Measurements from ENCODE around the gene TPSD1.
"Not testable (repeated sequence)": the region's sequence is repeated elsewhere in the genome, so short reads cannot be mapped to it uniquely, and the experiment has no call there.

The TPSD1 gene

GRCh38 chr16:1243907-1244850 is 11.7 kb upstream of the TPSD1 start:
- not testable (repeated sequence) for DNase-seq

- no peak for DNase-seq
Measured at GRCh38 chr16:1244881-1245280, 11.0 kb upstream of the TPSD1 start.

DNA sequence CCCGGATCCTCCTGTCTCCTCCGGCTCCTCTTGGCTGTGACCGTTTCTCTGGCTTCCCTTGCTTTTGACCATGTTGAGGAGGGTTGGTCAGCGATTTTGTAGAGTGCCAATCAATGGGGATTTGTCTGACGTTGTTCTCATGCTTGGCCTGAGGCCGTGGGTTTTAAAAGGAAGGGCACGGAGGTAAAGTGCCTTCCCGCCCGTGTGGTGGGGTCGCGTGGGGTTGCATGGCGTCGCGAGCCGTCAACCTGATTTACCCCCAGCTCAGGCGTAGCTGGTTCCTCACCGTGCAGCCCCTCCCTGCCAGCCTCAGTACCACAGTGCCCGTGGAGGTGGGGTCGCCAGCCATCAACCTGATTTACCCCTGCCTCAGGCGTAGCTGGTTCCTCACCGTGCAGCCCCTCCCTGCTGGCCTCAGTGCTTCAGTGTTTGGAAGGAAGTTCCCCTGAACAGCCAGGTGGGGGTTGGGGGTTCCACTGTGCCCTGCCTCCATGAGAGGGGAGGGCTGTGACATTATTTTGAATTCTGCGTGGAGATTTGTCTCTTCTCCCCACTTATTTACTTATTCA is 10.3 kb upstream of the TPSD1 start:
- DNase-seq, result no peak

- DNase-seq, result not testable (repeated sequence)
Measured at GRCh38 chr16:1247903-1248537, 7.8 kb upstream of the TPSD1 start.

GRCh38 chr16:1249031-1249755 is 6.7 kb upstream of the TPSD1 start:
- DNase-seq, result not testable (repeated sequence)

DNA sequence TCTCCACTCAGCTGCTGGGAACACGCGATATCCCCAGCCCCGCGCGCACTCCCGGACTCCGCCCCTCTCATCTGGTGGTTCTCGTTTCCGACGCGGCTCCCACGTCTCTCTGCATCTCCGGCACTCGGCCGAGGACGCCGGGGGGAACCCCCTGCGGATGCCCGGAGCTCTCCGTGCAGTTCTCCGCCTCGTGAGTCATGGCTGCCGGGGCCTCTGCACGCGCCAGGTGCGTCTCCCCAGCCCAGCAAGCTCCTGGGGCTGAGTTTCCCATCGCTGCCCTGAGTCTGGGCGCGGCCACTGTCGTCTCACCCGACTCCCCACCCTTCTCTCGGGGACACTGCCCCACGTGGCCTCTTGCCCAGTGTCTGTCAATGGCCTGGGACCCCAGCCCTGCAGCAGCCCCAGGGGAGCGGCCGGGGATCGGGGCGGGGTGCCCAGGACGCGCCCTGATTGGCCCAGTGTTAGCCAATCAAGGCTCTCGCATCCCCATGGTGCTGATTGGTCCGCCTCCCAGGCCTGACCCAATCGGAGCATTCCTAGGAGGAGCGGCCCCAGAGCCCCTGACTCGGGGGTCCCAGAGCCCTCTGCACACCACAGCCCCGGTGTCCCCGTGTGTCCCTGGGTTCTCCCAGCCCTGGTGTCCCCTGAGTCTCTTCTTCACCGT is 2.0 kb upstream of the TPSD1 start:
- not testable (repeated sequence) for DNase-seq

DNA sequence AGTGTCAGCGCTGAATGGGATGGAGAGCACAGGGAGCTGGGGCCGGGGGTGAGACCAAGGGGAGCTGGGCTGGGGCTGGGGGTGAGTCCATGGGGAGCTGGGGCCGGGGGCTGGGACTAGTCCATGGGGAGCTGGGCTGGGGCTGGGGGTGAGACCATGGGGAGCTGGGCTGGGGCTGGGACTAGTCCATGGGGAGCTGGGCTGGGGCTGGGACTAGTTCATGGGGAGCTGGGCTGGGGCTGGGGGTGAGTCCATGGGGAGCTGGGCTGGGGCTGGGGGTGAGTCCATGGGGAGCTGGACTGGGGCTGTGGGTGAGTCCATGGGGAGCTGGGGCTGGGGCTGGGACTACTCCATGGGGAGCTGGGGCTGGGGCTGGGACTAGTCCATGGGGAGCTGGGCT is 1.0 kb upstream of the TPSD1 start:
- DNase-seq, result not testable (repeated sequence)

- DNase-seq, result not testable (repeated sequence)
Measured at GRCh38 chr16:1256296-1256873, 516 bp downstream of the TPSD1 start.

DNA sequence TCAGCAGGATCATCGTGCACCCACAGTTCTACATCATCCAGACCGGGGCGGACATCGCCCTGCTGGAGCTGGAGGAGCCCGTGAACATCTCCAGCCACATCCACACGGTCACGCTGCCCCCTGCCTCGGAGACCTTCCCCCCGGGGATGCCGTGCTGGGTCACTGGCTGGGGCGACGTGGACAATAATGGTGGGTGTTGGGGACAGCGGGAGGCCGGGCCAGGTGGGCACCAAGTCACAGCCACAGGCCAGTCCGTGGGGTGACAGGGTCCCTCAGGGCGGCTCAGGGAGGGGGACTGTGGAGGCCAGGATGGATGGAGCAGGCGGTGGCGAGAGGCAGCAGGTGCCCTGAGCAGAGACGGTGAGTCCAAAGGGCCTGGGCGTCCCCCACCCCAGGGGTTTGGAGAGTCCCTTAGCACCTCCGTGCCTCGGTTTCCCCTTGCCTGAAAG is 1.0 kb downstream of the TPSD1 start:
- no peak for DNase-seq

DNA sequence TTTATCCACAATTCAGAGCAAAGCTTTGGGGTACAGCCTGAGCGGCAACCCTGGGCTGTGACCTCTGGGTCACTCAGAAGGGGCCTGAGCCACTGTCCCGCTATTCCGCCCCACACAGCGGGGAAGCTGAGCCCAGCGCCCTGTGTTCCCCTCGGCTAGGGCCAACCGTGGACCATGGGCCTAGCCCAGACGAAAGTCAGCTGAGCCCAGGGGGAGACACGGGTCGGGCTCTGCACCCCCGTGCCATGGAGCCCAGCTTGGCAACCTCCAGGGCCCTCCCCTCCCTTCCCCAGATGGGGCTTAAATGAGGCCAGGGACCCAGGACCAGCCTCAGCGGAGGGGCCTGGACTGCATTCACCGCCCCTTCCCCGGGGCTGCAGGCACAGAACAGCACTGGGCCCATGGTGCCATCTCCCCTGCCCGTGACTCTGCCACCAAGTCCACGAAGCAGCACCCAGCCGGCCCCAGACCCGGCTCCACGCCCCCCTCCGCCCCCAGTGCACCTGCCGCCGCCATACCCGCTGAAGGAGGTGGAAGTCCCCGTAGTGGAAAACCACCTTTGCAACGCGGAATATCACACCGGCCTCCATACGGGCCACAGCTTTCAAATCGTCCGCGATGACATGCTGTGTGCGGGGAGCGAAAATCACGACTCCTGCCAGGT is 1.8 kb downstream of the TPSD1 start:
- DNase-seq, result no peak

- no peak for DNase-seq
Measured at GRCh38 chr16:1258225-1258600, 2.3 kb downstream of the TPSD1 start.

DNA sequence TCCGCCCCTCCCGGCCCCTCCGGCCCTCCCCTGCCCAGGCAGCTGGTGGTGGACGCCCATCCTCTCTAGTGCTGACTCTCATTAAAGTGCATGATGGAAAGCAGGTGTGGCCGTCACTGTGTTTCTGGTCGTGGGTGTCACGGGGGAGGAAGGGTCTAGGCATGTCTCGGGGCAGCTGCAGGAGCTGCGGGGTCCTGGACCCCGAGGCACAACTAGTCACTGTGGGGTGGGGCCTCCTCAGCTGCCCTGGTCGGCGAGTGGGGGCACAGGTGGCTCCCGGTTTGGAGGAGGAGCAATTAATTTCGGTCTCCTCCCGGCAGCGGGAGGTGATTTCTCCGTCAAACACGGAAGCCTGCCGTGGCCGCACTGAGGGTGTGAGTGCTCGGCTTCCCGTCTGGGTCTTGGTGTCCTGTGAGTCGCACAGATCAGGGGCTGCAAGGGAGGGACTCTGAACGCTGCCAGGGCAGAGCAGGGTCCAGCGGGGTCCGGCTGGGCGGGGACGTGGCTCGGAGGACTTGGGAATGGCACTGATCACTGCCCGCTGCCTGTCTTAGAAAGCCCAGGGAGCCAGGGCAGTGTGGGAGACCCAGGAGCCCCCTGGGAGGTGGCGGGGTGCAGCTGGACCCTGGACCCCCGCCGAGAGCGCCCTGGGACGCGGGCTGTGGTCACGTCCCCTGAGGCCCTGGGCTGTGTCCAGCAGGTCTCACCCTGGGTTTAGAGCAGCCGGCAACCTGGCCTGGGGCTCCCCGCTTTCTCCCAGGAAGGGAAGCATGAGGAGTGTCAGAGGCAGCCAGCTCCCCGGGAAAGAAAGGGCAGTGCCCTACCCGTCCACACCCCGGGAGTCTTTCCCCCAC is 3.3 kb downstream of the TPSD1 start:
- no peak for DNase-seq

- DNase-seq, result no peak
Measured at GRCh38 chr16:1259760-1260068, 3.8 kb downstream of the TPSD1 start.

DNA sequence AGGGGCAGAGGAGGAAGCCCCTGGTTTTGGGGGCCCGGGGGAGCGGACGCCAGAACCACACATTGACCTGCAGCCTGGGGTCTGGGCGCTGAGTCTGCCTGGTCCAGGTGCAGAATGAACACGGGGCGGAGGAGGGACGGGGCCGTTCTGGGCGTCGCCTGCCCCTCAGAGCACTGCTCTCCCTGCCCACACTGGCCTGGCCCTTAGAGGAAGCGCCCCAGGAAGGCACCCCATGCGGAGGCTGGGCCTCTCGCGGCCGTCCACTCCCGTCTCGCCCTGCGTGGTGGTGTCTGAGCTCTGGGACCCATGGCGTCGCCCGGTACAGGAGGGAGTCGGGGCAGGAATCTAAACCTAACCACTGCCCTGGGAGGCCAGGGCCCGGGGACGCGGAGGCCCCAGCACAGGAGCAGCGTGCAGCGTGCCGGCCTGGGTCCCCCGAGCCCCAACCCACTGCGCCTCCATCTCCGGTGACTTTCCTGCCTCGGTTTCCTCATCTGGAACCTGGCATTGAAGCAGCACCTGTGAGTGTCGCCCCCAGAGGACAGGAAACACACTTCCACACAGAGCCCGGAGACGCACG is 4.3 kb downstream of the TPSD1 start:
- no peak for DNase-seq

DNA sequence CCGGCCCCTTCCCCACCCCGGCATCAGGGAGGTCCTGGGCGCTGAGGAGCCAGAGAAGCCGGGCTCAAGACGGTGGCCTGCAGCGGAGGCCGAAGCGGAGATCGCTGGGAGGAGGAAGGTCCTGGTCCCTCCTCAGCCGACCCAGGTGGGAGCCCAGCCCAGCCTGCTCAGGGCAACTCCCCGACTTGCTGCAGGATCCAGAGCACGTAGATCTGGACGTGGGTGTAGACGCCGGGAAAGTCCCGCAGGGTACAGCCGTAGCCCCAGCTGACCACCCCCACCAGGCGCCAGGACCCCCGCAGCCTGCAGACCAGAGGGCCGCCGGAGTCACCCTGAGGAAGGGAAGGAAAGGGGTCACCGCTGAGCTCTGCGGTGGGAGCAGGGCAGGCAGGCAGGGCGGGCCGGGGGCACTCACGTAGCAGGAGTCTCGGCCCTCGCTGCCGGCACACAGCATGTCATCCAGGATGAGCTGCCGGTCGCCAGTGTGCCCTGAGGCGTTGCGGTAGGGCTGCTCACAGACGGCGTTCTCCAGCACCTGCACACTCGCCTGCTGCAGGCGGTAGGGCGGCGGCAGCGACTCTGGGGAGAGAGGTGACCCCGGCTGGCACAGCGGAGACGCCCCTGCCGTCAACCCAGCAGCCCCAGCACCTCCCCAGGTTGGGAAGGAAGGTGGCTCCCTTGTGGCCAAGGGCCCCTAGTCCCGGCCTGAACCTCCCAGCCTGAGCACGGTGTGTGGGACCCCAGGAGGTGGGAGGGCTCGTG is 5.4 kb downstream of the TPSD1 start:
- DNase-seq, result no peak

DNA sequence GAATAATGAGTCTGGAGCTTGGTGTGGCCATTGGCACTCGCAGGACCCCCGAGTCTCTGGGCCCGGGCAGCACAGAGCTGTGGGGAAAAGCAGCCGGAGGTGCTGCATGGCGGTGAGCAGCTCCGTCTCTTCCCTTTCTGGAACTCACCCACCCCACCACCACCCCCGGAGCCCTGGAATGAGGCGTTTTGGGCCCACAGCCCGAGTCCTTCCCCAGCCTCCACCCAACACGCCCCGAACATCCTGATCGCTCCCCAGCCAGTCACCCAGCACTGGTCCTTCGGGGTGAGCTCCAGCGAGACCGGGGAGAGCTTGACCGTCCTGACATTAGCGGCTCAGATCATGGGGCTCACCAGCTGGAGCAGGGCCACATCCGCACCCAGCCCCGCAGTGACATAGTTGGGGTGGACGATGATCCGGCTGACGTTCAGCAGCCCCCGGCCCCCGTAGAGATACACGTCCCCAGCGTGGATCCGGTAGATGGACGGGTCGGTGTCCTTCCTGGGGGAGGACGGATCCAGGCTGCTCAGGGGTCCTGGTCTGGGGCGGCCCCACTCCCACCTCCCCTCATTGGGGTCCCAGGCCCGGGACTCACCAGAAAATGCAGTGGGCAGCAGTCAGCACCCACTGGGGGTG is 6.5 kb downstream of the TPSD1 start:
- no peak for DNase-seq

- DNase-seq, result no peak
Measured at GRCh38 chr16:1262846-1263221, 7.0 kb downstream of the TPSD1 start.

DNA sequence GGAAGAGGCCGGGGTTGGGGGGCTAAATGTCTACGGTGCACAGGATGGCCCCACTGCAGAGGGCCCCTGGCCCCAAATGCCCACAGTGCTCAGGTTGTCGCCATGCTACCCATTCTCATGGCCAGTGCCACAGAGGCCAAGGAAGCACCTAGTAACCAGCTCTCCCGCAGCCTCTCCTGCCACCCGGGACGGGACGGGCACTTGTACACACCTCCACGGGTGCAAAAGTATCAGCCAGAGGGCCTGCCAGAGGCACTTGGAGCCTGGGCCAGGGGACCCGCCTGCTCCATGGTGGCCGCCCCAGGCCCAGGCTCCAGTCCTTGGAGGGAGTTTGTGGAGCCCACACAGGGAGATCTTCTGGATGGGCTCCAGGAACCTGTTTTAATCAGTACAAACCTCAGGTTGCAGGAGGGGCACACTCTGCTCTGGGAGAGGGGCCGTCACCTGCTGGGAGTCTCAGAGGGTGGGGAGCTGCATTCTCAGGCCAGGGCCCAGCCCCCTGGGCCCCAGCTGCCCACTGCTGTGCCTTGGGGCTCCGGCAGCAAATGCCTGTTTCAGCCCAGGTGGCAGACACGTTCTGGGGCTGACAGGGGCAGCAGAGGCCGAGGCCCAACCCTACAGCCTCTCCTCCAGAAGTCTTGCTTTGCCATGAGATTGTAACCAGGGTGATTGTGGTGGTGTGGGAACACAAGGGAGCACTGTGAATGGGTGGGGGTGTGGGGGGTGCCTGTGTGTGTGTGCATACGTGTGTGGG is 7.9 kb downstream of the TPSD1 start:
- no peak for DNase-seq

Measured in NCI-H510A treated with DMSO at 0.1 percent for 48 hours (cell line).